ENCODE measurements around the gene PEX14.

DNA sequence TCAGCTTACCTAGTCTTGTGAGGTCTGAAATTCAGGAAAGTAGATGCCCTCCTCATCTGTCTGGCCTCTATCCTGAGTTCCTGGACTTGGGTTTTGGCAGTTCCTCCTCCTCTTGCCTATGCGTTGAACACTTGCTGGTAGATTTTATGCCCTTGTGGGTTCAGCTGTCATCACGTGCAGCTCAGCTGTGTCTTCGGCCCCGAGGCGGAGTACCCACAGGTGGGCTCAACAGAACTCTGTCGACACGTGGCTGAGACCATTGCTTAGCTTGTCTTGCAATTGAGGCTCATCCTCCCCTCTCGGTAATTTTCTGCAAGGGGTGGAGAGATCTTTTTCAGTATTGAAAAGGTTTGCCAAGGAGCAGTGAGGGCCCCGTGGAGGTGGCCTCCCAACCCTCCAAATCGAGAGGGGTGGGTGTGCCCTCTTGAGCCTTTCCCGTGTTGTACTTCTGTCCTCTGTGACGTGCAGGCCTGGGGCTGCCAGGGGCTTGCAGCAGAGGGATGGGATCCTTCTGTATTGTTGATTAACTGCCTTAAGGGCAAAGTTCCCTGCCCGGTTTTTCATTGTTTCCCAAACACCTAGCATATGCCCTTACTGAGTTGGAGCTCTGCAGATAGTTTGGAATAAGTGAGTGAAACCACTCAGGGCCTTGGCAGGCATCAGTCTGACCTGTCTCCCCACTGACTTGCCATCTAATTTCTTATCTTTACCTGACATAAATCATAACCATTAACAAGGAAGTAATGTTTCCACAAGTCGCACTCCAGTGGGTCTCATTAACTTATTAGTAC lies 41.6 kb upstream of the PEX14 start:
- TF ChIP-seq, protein P1, sequence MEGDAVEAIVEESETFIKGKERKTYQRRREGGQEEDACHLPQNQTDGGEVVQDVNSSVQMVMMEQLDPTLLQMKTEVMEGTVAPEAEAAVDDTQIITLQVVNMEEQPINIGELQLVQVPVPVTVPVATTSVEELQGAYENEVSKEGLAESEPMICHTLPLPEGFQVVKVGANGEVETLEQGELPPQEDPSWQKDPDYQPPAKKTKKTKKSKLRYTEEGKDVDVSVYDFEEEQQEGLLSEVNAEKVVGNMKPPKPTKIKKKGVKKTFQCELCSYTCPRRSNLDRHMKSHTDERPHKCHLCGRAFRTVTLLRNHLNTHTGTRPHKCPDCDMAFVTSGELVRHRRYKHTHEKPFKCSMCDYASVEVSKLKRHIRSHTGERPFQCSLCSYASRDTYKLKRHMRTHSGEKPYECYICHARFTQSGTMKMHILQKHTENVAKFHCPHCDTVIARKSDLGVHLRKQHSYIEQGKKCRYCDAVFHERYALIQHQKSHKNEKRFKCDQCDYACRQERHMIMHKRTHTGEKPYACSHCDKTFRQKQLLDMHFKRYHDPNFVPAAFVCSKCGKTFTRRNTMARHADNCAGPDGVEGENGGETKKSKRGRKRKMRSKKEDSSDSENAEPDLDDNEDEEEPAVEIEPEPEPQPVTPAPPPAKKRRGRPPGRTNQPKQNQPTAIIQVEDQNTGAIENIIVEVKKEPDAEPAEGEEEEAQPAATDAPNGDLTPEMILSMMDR (IDR thresholded peaks at IDR 0.05), result no peak
- TF ChIP-seq POLR2AphosphoS5 (IDR thresholded peaks at IDR 0.05) (no peak), POLR2A (IDR thresholded peaks at IDR 0.05) (no peak)

Data from breast epithelium (tissue), 3 donors.